ENCODE results near the gene PPP5C.
"Not testable (repeated sequence)": the region's sequence is repeated elsewhere in the genome, so short reads cannot be mapped to it uniquely, and the experiment has no call there.

The PPP5C gene

DNA sequence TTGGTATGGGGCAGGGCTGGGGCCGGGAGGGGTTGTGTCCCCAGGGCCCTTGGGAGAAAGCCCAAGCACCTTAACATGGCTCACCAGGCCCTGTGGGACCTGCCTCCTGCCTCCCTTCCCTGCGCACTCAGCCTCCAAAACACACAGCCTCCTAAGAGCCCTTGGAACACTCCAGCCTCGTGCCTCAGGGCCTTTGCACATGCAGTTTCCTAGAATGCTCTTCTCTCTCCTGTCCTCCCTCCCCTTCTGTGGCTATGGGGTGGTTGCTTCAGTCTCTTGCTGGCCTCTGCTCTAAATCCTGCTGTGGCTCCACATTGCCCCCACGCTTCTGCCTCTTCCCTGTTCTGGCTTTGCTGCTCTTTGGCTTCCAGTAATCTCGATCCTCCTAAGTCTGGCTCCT, 26.3 kb upstream of the PPP5C start:
- TF ChIP-seq ZFX (IDR thresholded peaks at IDR 0.05; ENCODE audit: borderline replicate concordance), result no peak
- TF ChIP-seq, protein P1, sequence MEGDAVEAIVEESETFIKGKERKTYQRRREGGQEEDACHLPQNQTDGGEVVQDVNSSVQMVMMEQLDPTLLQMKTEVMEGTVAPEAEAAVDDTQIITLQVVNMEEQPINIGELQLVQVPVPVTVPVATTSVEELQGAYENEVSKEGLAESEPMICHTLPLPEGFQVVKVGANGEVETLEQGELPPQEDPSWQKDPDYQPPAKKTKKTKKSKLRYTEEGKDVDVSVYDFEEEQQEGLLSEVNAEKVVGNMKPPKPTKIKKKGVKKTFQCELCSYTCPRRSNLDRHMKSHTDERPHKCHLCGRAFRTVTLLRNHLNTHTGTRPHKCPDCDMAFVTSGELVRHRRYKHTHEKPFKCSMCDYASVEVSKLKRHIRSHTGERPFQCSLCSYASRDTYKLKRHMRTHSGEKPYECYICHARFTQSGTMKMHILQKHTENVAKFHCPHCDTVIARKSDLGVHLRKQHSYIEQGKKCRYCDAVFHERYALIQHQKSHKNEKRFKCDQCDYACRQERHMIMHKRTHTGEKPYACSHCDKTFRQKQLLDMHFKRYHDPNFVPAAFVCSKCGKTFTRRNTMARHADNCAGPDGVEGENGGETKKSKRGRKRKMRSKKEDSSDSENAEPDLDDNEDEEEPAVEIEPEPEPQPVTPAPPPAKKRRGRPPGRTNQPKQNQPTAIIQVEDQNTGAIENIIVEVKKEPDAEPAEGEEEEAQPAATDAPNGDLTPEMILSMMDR (IDR thresholded peaks at IDR 0.05), result no peak
- H3K27ac ChIP-seq, result no peak overlapping the region

DNA sequence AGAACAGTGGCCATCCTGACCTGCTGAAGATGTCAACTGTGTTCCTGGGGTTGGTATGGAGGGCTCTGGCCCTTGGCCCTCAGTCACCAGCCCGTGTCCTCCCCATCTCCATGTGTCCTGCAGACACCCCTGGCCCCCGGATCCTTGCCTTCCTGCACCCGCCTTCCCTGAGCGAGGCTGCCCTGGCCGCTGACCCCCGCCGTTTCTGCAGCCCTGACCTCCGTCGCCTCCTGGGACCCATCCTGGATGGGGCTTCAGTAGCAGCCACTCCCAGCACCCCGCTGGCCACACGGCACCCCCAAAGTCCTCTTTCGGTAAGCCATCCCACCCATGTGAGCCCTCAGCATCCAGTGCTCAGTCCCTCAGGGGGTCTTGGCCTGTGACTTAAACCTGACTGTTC, 25.2 kb upstream of the PPP5C start:
- no peak overlapping the region for H3K27ac ChIP-seq
- TF ChIP-seq, protein P1 (IDR thresholded peaks at IDR 0.05), result no peak
- TF ChIP-seq ZFX (IDR thresholded peaks at IDR 0.05; ENCODE audit: borderline replicate concordance), result no peak

DNA sequence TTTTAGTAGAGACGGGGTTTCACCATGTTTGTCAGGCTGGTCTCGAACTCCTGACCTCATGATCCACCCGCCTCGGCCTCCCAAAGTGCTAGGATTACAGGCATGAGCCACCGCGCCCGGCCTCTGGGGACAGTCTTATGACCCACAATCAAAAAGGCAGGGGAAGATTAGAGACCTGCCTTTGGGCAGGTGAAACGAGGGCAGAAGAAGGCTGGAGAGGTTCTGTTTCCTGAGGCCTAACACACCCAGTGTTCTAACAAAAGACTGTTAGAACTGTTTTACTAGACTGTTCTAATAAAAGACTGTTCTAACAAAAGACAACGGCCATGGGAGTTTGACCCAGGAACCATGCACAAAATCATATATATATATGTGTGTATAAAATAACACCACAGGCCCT, 23.7 kb upstream of the PPP5C start:
- H3K27ac ChIP-seq, result not testable (repeated sequence)

DNA sequence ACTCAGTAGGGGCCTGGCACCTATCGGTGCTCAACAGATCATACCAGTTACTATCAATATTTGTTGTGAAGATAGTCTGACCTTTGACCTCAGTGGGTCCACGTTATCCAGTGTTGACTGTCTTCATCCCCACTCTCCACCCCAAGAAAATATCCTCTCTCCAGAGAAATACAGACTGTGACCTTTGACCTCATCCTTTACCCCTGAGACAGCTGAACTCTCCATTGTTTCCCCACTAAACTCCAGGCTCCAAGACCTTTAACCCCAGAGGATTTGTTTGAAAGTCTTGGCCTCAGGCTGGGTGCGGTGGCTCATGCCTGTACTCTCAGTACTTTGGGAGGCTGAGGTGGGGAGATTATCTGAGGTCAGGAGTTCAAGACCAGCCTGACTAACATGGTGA, 22.6 kb upstream of the PPP5C start:
- no peak overlapping the region for H3K27ac ChIP-seq
- TF ChIP-seq ZFX (IDR thresholded peaks at IDR 0.05; ENCODE audit: borderline replicate concordance), result no peak
- TF ChIP-seq, protein P1 (IDR thresholded peaks at IDR 0.05), result no peak

DNA sequence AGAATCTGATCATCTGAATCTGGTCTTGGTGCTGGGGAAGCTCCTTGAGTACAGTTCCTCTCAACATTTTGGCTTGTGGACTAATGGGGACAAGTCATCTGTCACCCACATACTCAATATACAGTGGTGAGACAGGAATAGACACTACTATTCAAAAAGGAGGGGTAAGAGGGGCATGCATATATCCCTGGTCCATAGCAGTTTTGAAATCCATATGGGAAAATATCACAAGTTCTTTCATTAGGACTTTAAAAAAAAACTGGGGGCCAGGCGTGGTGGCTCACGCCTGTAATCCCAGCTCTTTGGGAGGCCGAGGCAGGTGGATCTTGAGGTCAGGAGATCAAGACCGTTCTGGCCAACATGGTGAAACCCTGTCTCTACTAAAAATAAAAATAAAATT, 20.3 kb upstream of the PPP5C start:
- H3K27ac ChIP-seq, result no peak overlapping the region
- TF ChIP-seq, protein P1 (IDR thresholded peaks at IDR 0.05), result no peak
- TF ChIP-seq ZFX (IDR thresholded peaks at IDR 0.05; ENCODE audit: borderline replicate concordance), result no peak

DNA sequence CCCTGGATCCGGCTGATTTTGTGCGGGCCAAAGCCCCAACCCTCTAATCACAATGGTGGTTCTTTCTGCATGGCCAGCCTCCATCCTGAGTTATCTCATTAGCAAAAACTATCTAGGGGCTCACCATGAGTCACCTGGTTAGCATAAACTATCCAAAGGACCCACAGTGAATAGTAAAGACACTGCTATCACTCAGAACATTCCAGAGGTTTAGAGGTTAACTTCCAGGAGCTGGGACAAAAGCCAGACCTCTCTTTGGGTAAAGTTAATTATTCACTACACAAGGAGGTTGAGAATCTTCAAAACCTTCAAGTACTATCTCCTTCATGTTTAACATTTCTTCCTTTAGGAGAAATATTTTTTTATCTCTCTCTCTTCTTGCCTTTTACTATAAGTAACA, 18.8 kb upstream of the PPP5C start:
- H3K27ac ChIP-seq, result no peak overlapping the region
- no peak for TF ChIP-seq ZFX (IDR thresholded peaks at IDR 0.05; ENCODE audit: borderline replicate concordance)
- TF ChIP-seq, protein P1 (IDR thresholded peaks at IDR 0.05), result no peak

DNA sequence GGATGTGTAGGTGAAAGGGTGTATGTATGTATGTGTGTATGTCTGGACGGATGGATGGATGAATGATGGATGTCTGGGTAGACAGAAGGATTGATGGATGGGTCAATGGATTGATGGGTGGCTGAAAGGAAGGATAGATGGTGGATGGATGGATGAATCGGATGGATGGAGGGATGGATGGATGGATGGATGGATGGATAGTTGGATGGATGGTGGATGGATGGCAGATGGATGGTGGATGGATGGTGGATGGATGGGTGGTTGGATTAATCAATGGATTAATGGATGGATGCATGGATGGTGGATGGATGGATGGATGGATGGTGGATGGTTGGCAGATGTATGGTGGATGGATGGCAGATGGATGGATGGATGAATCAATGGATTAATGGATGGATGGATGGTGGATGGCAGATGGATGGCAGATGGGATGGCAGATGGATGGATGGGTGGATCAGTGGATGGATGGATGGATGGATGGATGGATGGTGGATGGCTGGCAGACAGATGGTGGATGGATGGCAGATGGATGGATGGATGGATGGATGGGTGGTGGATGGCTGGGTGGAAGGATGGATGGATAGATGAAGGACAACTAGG, 16.5 kb upstream of the PPP5C start:
- TF ChIP-seq, protein P1 (IDR thresholded peaks at IDR 0.05), result no peak
- no peak for TF ChIP-seq ZFX (IDR thresholded peaks at IDR 0.05; ENCODE audit: borderline replicate concordance)
- no peak overlapping the region for H3K27ac ChIP-seq

DNA sequence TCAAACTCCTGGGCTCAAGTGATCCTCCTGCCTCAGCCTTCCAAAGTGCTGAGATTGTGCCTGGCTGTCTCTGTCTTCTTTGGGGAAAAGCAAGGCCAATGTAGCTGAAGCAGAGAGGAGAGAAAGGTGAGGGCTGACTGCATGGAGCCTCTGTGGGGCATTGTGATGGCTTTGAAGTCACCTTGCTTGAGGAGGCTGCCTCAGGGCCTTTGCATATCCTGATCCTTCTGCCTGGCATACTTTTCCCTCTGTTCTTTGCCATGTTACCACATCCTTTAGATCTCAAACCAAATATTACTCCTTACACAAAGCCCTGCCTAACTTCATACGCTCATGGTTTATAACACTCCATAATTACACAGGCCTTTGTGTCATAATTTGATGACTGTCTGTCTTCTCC, 9.4 kb upstream of the PPP5C start:
- no peak overlapping the region for H3K27ac ChIP-seq
- TF ChIP-seq ZFX (IDR thresholded peaks at IDR 0.05; ENCODE audit: borderline replicate concordance), result no peak
- TF ChIP-seq, protein P1 (IDR thresholded peaks at IDR 0.05), result no peak
